Thyroid gland (tissue), 4 donors: ENCODE measurements around the gene RHO. TPM values are rescaled to one million over a fixed set of nuclear protein-coding genes. Genes with fewer than 3 reads are reported as not detected.

Experiments used
- DNase-seq, 2 donors: peaks; one replicate each; pipeline ENCODE4 v3.0.0-alpha.2; 2019
- H3K27ac ChIP-seq, 3 donors: fragments of 200-600 bp; sonication (generic); 1 replicate in 2 of 3; 2 replicates in 1 of 3; pipeline ENCODE4 v1.5.1; 2016 to 2019; ENCODE audit warnings: mild to moderate bottlenecking in 1 of 3, moderate library complexity in 1 of 3
- H3K27me3 ChIP-seq: fragments of 200-600 bp; sonication (generic); one replicate; pipeline ENCODE4 v1.5.1; 2019
- H3K36me3 ChIP-seq, 2 donors: fragments of 200-600 bp; sonication (generic); one replicate each; pipeline ENCODE4 v1.5.1; 2016 to 2019
- H3K4me1 ChIP-seq, 2 donors: fragments of 200-600 bp; sonication (generic); one replicate each; pipeline ENCODE4 v1.5.1; 2017 to 2019
- H3K4me3 ChIP-seq, 3 donors: fragments of 200-600 bp; sonication (generic); replicated peaks in 1 of 3; 1 replicate in 2 of 3; 2 replicates in 1 of 3; pipeline ENCODE4 v1.5.1; 2016; ENCODE audit warnings: mild to moderate bottlenecking in 1 of 3
- H3K9me3 ChIP-seq: fragments of 200-600 bp; sonication (generic); one replicate; pipeline ENCODE4 v1.5.1; 2017
- POLR2A ChIP-seq, 2 donors: fragments of 450-650 bp; IDR thresholded peaks; one replicate each; pipeline ENCODE4 v1.6.1; 2017; ENCODE audit warnings: antibody characterized with exemption in 2 of 2, mild to moderate bottlenecking in 2 of 2, moderate library complexity in 1 of 2
- WGBS, 2 donors: methylation state at CpG; one replicate each; pipeline ENCODE4 v1.1.5; 2017; 5-methylcytosine and 5-hydroxymethylcytosine counted together
- intact Hi-C: fragments of 100-400 bp; cut with DNase I; formaldehyde crosslinking; loops from one replicate; pipeline ENCODE4 v1.15.1; 2023
- total RNA-seq, 4 donors: library from RNA; depleted of rRNA; stranded (reverse); fragments of >200 nt; gene quantifications; one replicate each; pipeline ENCODE4 v1.2.3, GENCODE V29; 2016
- TF ChIP-seq, protein P1 (sequence below), 6 experiments: fragments of 200-600 bp in 3 of 6; fragments of 450-650 bp in 3 of 6; sonication (generic) in 3 of 6; IDR thresholded peaks; one replicate each; pipeline ENCODE4 v1.5.1; 2016 to 2019; ENCODE audit warnings: antibody characterized with exemption in 6 of 6, mild to moderate bottlenecking in 2 of 6, inconsistent platforms in 1 of 6, moderate library complexity in 1 of 6

RHO gene
- total RNA-seq, 4 donors from 2014 or later = not detected

DNA sequence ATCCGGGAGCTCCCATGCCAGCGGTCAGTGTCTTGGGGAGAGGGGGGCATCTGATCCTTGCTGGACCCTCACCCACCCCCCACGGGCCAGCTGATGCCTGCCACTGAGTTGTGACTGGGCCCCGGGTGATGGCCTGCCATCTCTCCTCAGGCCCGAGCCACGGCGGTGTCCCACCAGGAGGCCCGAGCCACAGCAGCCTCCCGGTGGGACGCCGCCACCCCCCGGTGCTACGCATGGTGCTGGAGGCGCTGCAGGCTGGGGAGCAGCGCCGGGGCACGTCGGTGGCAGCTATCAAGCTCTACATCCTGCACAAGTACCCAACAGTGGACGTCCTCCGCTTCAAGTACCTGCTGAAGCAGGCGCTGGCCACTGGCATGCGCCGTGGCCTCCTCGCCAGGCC, 18.8 kb downstream of the RHO start:
- Histone ChIP-seq H3K27ac (no peak overlapping the region), H3K36me3 (no peaks in the 10 kb centered on the region), H3K4me1 (no peaks in the 10 kb centered on the region), H3K4me3 (no peak overlapping the region), H3K27me3 (no peaks in the 10 kb centered on the region), H3K9me3 (no peaks in the 10 kb centered on the region)
- intact Hi-C loops = no loop called here
- TF ChIP-seq POLR2A (IDR thresholded peaks at IDR 0.05) = no peak
- TF ChIP-seq, protein P1, sequence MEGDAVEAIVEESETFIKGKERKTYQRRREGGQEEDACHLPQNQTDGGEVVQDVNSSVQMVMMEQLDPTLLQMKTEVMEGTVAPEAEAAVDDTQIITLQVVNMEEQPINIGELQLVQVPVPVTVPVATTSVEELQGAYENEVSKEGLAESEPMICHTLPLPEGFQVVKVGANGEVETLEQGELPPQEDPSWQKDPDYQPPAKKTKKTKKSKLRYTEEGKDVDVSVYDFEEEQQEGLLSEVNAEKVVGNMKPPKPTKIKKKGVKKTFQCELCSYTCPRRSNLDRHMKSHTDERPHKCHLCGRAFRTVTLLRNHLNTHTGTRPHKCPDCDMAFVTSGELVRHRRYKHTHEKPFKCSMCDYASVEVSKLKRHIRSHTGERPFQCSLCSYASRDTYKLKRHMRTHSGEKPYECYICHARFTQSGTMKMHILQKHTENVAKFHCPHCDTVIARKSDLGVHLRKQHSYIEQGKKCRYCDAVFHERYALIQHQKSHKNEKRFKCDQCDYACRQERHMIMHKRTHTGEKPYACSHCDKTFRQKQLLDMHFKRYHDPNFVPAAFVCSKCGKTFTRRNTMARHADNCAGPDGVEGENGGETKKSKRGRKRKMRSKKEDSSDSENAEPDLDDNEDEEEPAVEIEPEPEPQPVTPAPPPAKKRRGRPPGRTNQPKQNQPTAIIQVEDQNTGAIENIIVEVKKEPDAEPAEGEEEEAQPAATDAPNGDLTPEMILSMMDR (IDR thresholded peaks at IDR 0.05) = no peak
- no peak for DNase-seq
- WGBS, 2 donors = 90 to 100% methylated on average over 2 to 12 of the region's 24 CpGs

DNA sequence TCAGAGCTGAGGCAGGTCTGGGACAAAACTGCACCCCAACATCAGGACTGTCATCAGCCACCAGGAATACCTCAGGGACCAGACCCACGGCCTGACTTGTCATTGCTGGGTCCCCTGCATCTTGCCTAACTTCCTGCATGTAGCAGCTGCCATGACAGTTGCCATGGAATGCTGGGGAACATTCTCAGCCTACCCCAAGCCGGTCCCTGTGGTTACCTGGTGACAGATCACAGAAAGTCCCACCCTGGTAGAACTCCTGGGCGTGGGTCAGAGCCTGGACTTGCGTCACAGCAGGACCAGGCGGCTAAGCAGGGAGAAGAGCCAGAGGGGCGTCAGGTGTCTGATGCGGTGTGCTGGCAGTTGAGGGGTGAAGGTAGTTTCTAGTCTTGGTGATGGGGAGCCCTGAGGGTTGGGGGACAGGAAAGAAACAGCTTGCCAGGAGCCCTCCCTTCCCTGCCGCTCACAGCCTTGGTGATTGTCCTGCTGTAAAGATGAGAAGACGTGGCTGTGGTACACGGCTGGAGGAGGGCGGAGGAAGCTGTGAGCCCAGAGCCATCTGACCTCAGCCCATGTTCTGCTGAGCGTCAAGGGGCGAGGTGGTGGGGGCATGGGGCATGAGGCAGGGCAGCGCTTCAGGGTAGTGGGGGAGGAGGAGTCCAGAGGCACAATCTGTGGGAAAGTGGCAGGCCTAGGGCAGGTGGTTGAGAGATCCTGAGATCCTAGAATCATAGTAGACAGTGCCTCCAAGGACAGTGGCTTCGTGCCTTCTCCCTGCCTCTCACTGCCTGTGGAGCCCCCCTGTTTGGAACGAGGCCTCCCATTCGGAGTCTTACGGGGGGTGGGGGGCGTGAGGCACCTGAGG, 19.9 kb downstream of the RHO start:
- intact Hi-C loops = no loop called here
- H3K4me1 ChIP-seq = peaks cover 0 to 3% of the 10 kb centered on the region in 2 donors
- no peaks in the 10 kb centered on the region for H3K36me3 ChIP-seq
- no peak for DNase-seq
- no peaks in the 10 kb centered on the region for H3K9me3 ChIP-seq
- no peaks in the 10 kb centered on the region for H3K27me3 ChIP-seq
- no peak overlapping the region for H3K27ac ChIP-seq
- TF ChIP-seq POLR2A (IDR thresholded peaks at IDR 0.05) = no peak
- TF ChIP-seq, protein P1 (IDR thresholded peaks at IDR 0.05) = no peak
- 89 to 94% methylated on average over 19 of the region's 19 CpGs for WGBS, 2 donors
- H3K4me3 ChIP-seq = no peak overlapping the region

DNA sequence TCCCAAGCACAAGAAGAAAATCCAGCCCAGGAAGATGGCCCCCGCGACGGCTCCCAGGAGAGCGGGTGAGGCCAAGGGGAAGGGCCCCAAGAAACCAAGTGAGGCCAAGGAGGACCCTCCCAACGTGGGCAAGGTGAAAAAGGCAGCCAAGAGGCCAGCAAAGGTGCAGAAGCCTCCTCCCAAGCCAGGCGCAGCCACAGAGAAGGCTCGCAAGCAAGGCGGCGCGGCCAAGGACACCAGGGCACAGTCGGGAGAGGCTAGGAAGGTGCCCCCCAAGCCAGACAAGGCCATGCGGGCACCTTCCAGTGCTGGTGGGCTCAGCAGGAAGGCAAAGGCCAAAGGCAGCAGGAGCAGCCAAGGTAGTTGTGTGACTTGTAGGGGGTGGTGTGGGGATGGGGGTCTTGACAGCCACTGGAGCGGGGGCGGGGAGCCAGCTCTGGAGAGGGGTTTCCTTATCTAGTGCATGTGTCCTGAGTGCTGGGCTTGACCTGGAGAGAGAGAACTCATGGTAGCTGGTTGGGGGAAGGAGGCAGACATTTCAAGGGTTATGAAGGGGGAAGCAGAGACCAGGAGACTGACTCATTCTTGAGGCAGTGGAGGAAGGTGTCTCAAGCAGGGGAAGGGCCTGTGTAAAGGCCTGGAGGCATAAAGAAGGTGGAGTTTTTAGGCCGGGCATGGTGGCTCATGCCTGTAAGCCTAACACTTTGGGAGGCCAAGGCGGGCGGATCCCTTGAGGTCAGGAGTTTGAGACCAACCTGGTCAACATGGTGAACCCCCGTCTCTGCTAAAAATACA, 20.8 kb downstream of the RHO start:
- DNase-seq = no peak
- Histone ChIP-seq H3K27me3 (no peaks in the 10 kb centered on the region), H3K4me1 (peaks cover 0 to 8% of the 10 kb centered on the region in 2 donors), H3K36me3 (no peaks in the 10 kb centered on the region), H3K4me3 (no peak overlapping the region), H3K27ac (no peak overlapping the region), H3K9me3 (no peaks in the 10 kb centered on the region)
- TF ChIP-seq POLR2A (IDR thresholded peaks at IDR 0.05) = no peak
- TF ChIP-seq, protein P1 (IDR thresholded peaks at IDR 0.05) = no peak
- WGBS, 2 donors = 92% methylated on average over 18 of the region's 18 CpGs
- intact Hi-C loops = no loop called here

DNA sequence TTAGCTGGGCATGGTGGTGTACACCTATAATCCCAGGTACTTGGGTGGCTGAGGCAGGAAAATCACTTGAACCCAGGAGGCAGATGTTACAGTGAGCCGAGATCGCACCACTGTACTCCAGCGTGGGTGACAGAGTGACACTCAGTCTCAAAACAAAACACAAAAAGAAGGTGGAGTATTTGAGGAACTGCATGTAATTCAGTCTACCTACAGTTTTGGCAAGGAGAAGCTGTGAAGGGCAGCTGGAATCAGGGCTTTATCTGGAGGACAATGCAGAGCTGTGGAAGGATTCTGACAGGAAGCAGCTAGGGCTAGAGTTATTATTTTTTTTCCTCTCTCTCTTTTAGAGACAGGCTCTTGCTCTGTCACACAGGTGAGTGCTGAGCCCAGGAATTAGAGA, 21.4 kb downstream of the RHO start:
- DNase-seq = no peak
- Histone ChIP-seq H3K36me3 (no peaks in the 10 kb centered on the region), H3K27ac (no peak overlapping the region), H3K27me3 (no peaks in the 10 kb centered on the region), H3K4me1 (peaks cover under 1 to 14% of the 10 kb centered on the region in 2 donors), H3K9me3 (no peaks in the 10 kb centered on the region), H3K4me3 (no peak overlapping the region)
- no peak for TF ChIP-seq POLR2A (IDR thresholded peaks at IDR 0.05)
- TF ChIP-seq, protein P1 (IDR thresholded peaks at IDR 0.05) = no peak
- intact Hi-C loops = no loop called here
- WGBS, 2 donors = 86 to 90% methylated on average over 3 of the region's 3 CpGs
